HG03196 (cell line): ENCODE results near the gene CYP39A1.

Experiments
- ATAC-seq: cut with Tn5 transposase; IDR thresholded peaks from one replicate; pipeline ENCODE4 v1.9.1; 2021; ENCODE audit not compliant: unreplicated experiment

Gene CYP39A1

GRCh38 chr6:46521464-46521971, 131.1 kb downstream of the CYP39A1 start:
- no peak for ATAC-seq

- no peak for ATAC-seq
Observed at GRCh38 chr6:46517202-46517601, 135.4 kb downstream of the CYP39A1 start.

- ATAC-seq: no peak
Observed at GRCh38 chr6:46513533-46513932, 139.1 kb downstream of the CYP39A1 start.

GRCh38 chr6:46511320-46511719, 141.3 kb downstream of the CYP39A1 start:
- ATAC-seq: no peak

GRCh38 chr6:46510651-46511050, 142.0 kb downstream of the CYP39A1 start:
- no peak for ATAC-seq

DNA sequence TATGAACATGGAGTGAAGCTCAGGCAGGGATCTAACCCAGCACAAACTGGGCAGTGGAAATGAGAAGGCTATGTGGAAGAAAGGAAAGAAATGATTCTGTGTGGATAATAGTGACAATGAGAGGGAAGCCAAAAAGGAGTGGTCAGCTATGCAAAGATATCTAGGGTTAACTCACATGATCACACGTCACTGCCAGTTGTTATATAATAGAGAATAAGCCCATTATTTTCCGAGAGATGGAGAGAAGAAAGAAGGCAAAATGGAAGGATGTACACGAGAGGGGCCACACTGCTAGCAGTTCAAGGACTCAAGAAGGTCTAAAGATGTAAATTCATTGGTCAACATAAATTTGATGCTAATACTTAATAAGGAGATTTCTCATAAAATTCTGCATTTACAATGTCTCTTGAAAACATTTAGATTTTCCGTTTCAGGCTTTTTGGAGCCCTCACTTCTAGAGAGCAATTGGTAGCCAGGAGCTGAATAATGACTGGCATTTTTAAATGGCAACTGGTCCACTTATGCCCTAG, 142.6 kb downstream of the CYP39A1 start:
- ATAC-seq: no peak

DNA sequence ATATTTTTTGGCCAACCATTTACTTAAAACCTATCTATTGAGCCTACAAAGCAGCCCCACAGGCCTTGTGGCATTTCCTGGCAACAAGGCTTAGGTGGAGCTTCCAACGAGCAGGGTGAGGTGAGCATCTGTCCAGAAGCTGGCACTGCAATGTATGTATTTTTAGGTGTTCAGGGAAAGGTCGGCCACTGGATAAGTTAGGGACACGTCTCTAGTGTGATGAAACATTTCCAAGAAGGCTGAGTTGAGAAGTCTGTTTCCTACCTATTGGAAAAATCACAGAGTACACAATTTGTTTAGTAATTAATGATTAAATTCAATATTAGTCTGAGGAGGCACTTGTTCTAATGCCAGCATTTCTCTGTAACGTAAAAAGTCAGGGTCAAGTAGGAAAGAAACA, 143.6 kb downstream of the CYP39A1 start:
- no peak for ATAC-seq

DNA sequence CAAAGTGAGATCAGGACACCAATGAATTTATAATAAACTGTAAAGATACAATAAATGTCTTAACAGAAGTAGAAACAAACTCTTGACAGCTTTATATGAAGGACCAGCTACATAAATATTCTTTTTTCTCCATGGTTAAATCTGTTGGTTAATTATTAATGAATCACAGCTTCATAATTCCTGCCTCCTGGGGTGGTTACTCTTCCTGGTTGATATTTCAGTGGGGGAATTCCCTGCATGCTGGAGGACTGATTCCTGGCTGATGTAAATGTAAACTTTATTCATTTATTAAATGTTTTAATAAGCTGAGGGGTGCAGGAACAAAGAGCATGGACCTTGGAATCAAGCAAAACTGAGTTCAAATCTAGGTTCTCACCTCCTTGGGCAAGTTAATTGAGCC, 145.2 kb downstream of the CYP39A1 start:
- no peak for ATAC-seq

DNA sequence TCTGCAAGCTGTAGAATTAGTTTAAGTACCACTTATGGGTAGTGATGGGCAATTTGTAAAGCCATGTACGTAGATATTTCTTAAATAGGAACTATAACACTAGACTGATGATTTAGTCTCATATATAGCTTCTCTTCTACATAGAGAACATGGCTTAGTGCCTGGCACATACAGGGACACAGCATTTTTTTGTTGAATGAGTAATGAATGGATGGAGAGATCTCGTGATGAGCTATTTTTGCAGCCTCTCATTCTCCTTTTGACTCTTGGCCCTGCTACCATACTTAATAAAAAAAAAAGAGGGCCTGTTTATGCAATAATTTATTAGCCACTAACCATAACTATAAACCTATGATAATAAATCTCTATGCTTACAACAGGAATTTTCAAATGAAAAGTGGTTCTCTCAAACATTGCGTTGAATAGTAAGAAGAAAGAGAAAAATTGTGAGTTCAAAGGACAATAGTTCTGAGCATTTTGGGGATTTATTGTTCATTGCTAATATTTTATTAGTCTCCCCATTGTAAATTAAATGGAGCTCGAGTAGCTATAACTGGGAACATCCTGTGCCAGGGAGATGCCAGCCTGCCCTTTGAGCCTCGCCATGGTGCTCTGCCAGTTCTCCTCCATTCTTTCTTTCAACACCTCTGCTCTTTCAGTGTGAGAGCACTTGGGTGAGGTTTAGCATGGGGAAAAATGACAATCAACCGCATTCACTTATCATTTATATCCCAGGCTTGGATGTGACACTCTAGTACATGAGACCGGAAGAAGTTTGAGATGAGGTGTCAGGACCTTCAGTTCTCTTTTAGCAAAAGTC, 146.7 kb downstream of the CYP39A1 start:
- no peak for ATAC-seq

GRCh38 chr6:46504242-46504641, 148.4 kb downstream of the CYP39A1 start:
- no peak for ATAC-seq

- no peak for ATAC-seq
Observed at GRCh38 chr6:46502486-46503119, 150.0 kb downstream of the CYP39A1 start.

GRCh38 chr6:46501136-46502089, 151.2 kb downstream of the CYP39A1 start:
- no peak for ATAC-seq

DNA sequence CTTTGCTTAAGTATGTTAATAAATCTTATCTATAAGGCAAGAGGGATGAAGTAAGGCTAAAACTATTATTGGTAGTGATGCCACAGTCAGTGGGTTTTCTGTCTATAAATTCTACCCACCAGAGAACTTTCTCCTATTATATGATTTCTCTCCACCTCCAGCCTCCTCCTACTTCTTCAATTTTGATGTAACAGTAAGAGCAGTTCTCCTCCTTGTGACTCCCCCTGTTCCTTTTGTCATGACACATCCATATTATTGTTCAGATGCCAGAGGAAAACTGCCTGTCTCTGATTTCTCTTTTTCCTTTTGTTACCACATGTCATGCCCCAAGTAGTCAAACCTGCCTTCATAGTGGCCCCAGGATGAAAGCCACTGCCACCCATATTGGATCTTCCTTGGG, 152.2 kb downstream of the CYP39A1 start:
- ATAC-seq: no peak
